HG02759 (cell line): Measurements from ENCODE around the gene TPSB2.
"Not testable (repeated sequence)": the region's sequence is repeated elsewhere in the genome, so short reads cannot be mapped to it uniquely, and the experiment has no call there.

Experiments used
- ATAC-seq: cut with Tn5 transposase; IDR thresholded peaks from one replicate; pipeline ENCODE4 v1.9.1; 2021; ENCODE audit warnings: mild to moderate bottlenecking, moderate library complexity; ENCODE audit not compliant: unreplicated experiment

The TPSB2 gene

DNA sequence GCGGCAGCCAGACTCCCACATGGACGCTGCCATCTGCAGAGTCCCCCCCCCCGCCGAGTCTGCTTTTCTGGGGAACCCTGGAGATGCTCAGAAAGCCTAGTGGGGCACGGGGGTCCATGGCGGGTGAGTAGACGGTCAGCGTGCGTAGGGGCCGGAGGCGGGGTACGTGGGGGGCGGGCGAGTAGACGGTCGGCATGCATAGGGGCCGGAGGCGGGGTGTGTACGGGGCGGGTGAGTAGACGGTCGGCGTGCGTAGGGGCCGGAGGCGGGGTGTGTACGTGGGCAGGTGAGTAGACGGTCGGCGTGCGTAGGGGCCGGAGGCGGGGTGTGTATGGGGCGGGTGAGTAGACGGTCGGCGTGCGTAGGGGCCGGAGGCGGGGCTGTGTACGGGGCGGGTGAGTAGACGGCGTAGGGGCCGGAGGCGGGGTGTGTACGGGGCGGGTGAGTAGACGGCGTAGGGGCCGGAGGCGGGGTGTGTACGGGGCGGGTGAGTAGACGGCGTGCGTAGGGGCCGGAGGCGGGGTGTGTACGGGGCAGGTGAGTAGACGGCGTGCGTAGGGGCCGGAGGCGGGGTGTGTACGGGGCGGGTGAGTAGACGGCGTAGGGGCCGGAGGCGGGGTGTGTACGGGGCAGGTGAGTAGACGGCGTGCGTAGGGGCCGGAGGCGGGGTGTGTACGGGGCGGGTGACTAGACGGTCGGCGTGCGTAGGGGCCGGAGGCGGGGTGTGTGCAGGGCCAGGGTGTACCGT, 44.4 kb downstream of the TPSB2 start:
- ATAC-seq, result not testable (repeated sequence)

DNA sequence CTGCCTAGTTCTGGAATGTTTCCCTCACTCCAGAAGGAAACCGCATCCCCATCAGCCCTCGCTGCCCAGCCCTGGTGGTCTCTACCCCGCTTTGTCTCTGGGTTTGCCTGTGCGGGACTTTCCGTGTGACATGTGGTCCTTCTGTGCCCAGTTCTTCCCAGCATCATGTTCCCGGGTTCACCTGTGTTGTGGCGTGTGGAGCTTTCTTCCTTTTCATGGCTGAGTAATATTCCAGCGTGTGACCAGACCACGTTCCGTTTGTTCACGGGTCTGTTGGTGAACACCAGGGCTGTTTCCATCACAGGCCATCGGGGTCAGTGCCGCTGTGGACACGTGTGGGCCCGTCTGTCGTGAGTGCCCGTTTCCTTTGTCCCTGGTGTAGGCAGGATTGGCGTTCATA, 45.0 kb downstream of the TPSB2 start:
- no peak for ATAC-seq

DNA sequence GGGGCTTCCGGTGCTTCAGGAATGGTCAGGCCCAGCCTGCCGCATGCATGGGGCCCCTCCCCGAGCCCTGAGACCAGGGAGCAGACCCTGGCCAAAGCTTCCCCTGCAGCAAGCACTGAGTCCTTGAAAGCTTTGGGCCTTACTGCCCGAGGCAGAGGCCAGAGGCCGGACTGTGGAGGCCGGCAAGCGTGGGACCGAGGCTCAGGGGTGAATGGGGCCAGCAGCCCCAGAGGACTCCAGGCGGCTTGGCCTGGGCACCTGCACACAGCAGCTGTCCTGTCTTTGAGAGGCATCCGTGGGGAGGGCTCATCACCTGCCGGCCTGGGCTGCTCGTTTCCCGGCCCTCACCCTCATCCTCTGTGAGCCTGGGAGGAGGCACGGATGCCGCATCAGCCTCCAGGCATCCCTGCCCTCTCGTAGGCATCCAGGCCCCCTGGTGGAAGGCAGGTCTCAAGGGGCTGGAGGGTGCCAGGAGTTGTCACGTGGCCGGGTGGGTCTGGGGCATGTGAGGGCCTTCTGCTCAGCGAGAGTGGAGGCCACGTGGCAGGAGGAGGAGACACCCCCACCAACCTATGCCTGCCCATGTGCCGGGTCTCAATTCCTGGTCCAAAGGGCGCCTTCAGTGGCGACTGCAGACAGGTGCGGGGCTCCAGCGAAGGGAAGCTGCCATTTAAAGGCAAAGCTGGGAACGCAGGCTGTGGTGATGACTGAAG, 45.7 kb downstream of the TPSB2 start:
- ATAC-seq, result no peak

DNA sequence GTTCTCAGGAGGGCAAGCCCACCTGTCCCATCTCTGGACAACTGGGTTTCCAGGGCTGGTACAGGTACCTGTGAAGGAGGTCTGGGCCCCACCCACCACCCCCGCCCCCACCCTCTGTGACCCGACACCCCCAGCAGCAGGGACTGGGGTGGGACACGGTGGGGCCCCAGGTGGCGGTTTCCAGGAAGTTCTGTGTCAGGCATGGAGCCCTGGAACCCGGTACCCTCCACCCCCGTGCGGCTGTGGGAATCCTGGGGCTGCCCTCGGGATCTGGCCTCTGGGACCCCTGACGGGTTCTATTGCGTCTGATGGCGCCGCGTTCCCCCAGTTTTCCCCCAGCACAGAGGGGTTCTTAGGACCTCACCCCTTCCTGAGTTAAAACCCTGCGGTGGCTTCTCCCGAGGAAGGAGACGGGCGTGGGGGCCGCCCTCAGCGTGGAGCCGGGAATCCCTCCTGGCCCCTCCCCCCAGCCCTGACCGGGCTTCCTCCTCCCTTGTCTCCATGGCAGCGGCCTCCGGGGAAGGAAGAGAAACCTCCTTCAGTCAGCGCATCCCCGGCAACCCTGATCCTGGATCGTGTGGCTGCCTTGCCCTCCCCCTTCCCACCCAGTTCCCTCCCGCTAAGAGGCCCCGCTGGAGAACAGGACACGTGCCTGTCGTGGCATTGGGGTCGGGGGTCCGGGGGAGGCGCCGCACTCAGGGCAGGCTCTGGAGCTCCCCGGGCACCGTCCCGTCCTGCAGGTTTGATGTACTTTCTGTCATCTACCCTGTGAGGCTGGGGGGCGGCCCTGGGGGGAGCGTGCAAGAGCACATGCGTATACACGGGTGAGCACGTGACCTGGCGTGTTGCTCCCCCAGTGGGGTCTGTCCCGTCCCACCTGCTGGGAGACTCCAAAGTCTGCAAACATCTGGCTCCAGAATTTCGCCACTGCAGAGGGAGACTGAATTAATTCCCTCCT, 46.8 kb downstream of the TPSB2 start:
- ATAC-seq, result no peak

DNA sequence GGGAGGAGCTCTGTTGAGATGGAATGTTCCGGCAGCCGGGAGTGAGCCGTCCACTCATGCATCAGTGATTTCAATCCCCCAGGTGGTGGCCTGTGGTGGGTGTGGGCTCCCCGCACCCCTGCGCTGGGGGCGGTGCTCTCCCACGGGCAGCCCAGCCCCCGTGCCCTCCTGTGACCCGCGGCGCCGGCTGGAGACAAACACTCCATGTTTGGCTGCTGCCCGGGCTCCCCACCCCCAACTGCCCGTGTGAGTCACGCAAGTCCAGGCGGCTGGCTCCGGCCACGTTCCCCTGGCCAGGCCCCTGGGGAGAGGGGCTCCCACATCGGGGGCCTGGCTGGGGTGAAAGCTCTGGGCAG, 47.7 kb downstream of the TPSB2 start:
- no peak for ATAC-seq

DNA sequence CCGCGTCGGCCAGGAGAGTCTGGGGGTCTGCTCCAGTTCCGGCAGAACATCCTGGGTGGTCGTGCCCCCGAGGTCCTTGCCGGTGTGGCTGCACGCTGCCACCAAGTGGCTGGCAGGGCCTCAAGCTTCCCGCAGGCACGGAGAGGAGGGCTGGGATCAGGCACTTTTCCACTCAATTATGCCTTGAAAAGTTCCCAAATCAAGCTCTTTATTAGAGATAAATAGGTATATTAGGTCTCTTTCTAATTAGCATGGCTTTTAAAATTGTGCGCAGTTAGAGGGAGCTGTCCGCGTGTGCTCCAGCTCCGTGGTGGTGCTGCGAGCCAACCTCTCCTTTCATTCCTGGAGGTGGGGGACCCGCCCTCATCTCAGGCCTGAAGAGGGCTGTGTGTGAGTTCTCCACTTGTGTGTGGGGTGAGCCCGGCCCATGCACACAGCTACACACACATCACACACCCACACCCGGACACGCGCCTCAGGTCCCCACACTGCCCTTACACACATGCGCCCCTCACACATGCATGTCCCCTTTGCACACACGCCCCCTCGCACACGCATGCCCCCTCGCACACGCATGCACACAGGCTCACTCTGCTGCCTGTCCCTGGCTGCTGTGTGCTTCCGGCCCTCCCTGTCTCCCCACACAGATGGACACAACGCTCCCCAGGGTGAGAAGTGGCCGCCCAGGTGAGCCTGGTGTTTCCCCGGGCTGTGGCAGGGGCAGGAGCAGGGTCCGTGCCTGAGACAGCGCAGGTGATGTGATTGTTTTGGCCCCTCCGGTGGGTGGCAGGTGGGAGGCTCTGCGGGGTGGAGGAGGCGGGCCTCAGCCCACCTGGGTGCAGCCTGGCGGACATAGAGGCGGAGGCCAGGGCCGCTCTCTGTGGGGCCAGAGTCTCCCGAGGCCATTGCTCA, 48.3 kb downstream of the TPSB2 start:
- no peak for ATAC-seq

DNA sequence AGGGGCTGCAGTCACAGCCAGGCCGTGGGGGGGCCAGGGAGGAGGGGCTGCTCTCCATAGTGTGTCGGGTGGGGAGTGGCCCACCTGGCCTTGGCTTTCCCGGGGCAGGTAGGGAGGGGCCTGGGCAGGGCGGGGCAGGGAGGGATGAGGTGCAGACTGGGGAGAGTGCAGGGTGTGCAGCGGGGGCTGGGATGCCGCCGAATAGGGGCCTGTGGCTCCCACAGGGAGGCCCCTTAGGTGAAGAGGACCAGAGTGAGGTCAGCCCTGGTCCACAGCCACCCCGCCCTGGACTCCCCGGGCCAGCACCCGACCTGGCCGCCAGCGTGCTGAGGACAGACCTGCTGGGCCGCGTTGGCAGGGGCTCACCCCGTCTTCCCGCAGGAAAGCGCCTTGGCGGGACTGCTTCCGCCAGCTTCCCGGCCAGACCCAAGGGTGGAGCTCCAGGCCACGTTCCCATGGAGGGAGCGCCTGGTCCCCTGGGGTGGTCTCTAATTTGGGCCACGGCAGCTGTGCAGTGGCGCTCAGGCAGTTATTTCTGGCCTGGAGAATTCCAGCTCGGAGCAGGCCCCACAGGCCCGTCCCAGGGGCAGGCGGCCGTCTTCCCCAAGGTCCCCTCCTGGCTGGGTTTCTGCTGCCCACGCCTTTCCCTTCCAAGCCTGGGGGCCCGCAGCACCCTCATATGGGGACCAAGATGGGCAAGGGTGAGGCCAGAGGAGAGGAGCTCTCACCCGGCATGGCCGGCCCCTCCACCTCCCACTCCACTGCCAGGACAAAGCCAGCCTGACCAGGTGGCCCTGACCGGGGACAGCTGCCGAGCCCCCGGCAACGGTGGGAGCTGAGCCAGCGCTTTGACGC, 49.2 kb downstream of the TPSB2 start:
- ATAC-seq, result no peak
